Activated gamma-delta T cell (primary cell): ENCODE data around the gene FBXL19.
"Not testable (repeated sequence)": the region's sequence is repeated elsewhere in the genome, so short reads cannot be mapped to it uniquely, and the experiment has no call there.

Source experiments
- DNase-seq: peaks from one replicate; lab custom pipeline; 2025; lab: John Stamatoyannopoulos, UW

The FBXL19 gene

GRCh38 chr16:30922960-30923535 is 324 bp upstream of the FBXL19 start:
- peak; percentile 88 for DNase-seq

- no peak for DNase-seq
Measured at GRCh38 chr16:30924076-30924912, 922 bp downstream of the FBXL19 start.

- DNase-seq: no peak
Measured at GRCh38 chr16:30924913-30925631, 1.7 kb downstream of the FBXL19 start.

GRCh38 chr16:30925632-30925987 is 2.2 kb downstream of the FBXL19 start:
- no peak for DNase-seq

GRCh38 chr16:30925995-30926811 is 2.8 kb downstream of the FBXL19 start:
- no peak for DNase-seq

- no peak for DNase-seq
Measured at GRCh38 chr16:30926937-30927788, 3.8 kb downstream of the FBXL19 start.

- DNase-seq: no peak
Measured at GRCh38 chr16:30927789-30928378, 4.5 kb downstream of the FBXL19 start.

- DNase-seq: no peak
Measured at GRCh38 chr16:30928390-30928789, 5.0 kb downstream of the FBXL19 start.

- no peak for DNase-seq
Measured at GRCh38 chr16:30929167-30929566, 5.8 kb downstream of the FBXL19 start.

GRCh38 chr16:30930160-30930571 is 6.8 kb downstream of the FBXL19 start:
- DNase-seq: no peak

GRCh38 chr16:30931068-30931650 is 7.8 kb downstream of the FBXL19 start:
- no peak for DNase-seq

GRCh38 chr16:30934827-30935557 is 11.6 kb downstream of the FBXL19 start:
- no peak for DNase-seq

- DNase-seq: no peak
Measured at GRCh38 chr16:30937692-30938091, 14.3 kb downstream of the FBXL19 start.

- DNase-seq: not testable (repeated sequence)
Measured at GRCh38 chr16:30939571-30939970, 16.2 kb downstream of the FBXL19 start.

GRCh38 chr16:30941600-30942425 is 18.4 kb downstream of the FBXL19 start:
- no peak for DNase-seq

- DNase-seq: no peak
Measured at GRCh38 chr16:30942426-30942806, 19.0 kb downstream of the FBXL19 start.

- no peak for DNase-seq
Measured at GRCh38 chr16:30944352-30944751, 21.0 kb downstream of the FBXL19 start.

- no peak for DNase-seq
Measured at GRCh38 chr16:30946671-30947540, 23.5 kb downstream of the FBXL19 start.
